ENCODE data around the gene TSTD2. TPM values are rescaled to one million over a fixed set of nuclear protein-coding genes. Genes with fewer than 3 reads are reported as not detected.
A peak's percentile ranks its signal among the peaks of the same experiment; 100 is the strongest.
"Not testable (repeated sequence)": the region's sequence is repeated elsewhere in the genome, so short reads cannot be mapped to it uniquely, and the experiment has no call there.

Gene TSTD2
- total RNA-seq, 1 experiment from 2014 or later = 42.7 TPM

- H3K4me3 ChIP-seq; DNase-seq; H3K9me3 ChIP-seq (replicated peaks); H3K36me3 ChIP-seq; H3K27ac ChIP-seq; H3K27me3 ChIP-seq; H3K4me1 ChIP-seq: not testable (repeated sequence)
Observed at GRCh38 chr9:97584778-97585177, 48.4 kb downstream of the TSTD2 start.

- not testable (repeated sequence) for H3K9me3 ChIP-seq (replicated peaks); H3K36me3 ChIP-seq; H3K27ac ChIP-seq; DNase-seq; H3K27me3 ChIP-seq; H3K4me3 ChIP-seq; H3K4me1 ChIP-seq
Observed at GRCh38 chr9:97581590-97581989, 51.6 kb downstream of the TSTD2 start.

GRCh38 chr9:97579914-97580313 lies 53.3 kb downstream of the TSTD2 start:
- DNase-seq = no peak
- no peaks in the 10 kb centered on the region for H3K9me3 ChIP-seq (replicated peaks)

GRCh38 chr9:97578846-97579245 lies 54.3 kb downstream of the TSTD2 start:
- H3K9me3 ChIP-seq (replicated peaks) = no peaks in the 10 kb centered on the region
- no peak overlapping the region for H3K4me3 ChIP-seq
- no peaks in the 10 kb centered on the region for H3K36me3 ChIP-seq
- no peaks in the 10 kb centered on the region for H3K27me3 ChIP-seq
- H3K4me1 ChIP-seq = no peaks in the 10 kb centered on the region
- H3K27ac ChIP-seq = no peak overlapping the region
- DNase-seq = no peak

More at GRCh38 chr9:97579914-97580313, 53.3 kb downstream of the TSTD2 start:
- no peaks in the 10 kb centered on the region for H3K27me3 ChIP-seq
- H3K4me1 ChIP-seq = no peaks in the 10 kb centered on the region
- H3K4me3 ChIP-seq = no peak overlapping the region
- H3K27ac ChIP-seq = no peak overlapping the region
- H3K36me3 ChIP-seq = no peaks in the 10 kb centered on the region

GRCh38 chr9:97577051-97577450 lies 56.1 kb downstream of the TSTD2 start:
- H3K4me1 ChIP-seq = no peaks in the 10 kb centered on the region
- H3K9me3 ChIP-seq (replicated peaks) = no peaks in the 10 kb centered on the region
- H3K36me3 ChIP-seq = no peaks in the 10 kb centered on the region
- H3K4me3 ChIP-seq = no peak overlapping the region
- H3K27me3 ChIP-seq = no peaks in the 10 kb centered on the region
- no peak for DNase-seq
- no peak overlapping the region for H3K27ac ChIP-seq

GRCh38 chr9:97575673-97576200 lies 57.4 kb downstream of the TSTD2 start:
- DNase-seq = no peak
- no peaks in the 10 kb centered on the region for H3K9me3 ChIP-seq (replicated peaks)
- no peaks in the 10 kb centered on the region for H3K4me1 ChIP-seq
- H3K4me3 ChIP-seq = no peak overlapping the region
- no peaks in the 10 kb centered on the region for H3K36me3 ChIP-seq
- no peak overlapping the region for H3K27ac ChIP-seq
- H3K27me3 ChIP-seq = no peaks in the 10 kb centered on the region

GRCh38 chr9:97574921-97575672 lies 58.1 kb downstream of the TSTD2 start:
- not testable (repeated sequence) for H3K36me3 ChIP-seq; H3K27ac ChIP-seq; H3K9me3 ChIP-seq (replicated peaks); H3K4me1 ChIP-seq; DNase-seq; H3K4me3 ChIP-seq; H3K27me3 ChIP-seq

- not testable (repeated sequence) for DNase-seq; H3K27me3 ChIP-seq; H3K4me1 ChIP-seq; H3K36me3 ChIP-seq; H3K4me3 ChIP-seq; H3K9me3 ChIP-seq (replicated peaks); H3K27ac ChIP-seq
Observed at GRCh38 chr9:97574101-97574571, 59.0 kb downstream of the TSTD2 start.

- no peaks in the 10 kb centered on the region for H3K9me3 ChIP-seq (replicated peaks)
- no peaks in the 10 kb centered on the region for H3K4me1 ChIP-seq
- no peak overlapping the region for H3K27ac ChIP-seq
Observed at GRCh38 chr9:97573482-97574073, 59.6 kb downstream of the TSTD2 start.

GRCh38 chr9:97572892-97573365 lies 60.2 kb downstream of the TSTD2 start:
- H3K4me3 ChIP-seq = no peak overlapping the region
- no peaks in the 10 kb centered on the region for H3K4me1 ChIP-seq
- H3K27me3 ChIP-seq = no peaks in the 10 kb centered on the region
- H3K36me3 ChIP-seq = no peaks in the 10 kb centered on the region
- no peak for DNase-seq
- no peak overlapping the region for H3K27ac ChIP-seq
- H3K9me3 ChIP-seq (replicated peaks) = no peaks in the 10 kb centered on the region

More at GRCh38 chr9:97573482-97574073, 59.6 kb downstream of the TSTD2 start:
- H3K27me3 ChIP-seq = no peaks in the 10 kb centered on the region
- H3K4me3 ChIP-seq = no peak overlapping the region
- no peaks in the 10 kb centered on the region for H3K36me3 ChIP-seq
- no peak for DNase-seq

GRCh38 chr9:97572196-97572891 lies 60.8 kb downstream of the TSTD2 start:
- Histone ChIP-seq H3K36me3 (no peaks in the 10 kb centered on the region), H3K27ac (no peak overlapping the region), H3K27me3 (no peaks in the 10 kb centered on the region), H3K4me3 (no peak overlapping the region), H3K9me3 (replicated peaks) (no peaks in the 10 kb centered on the region), H3K4me1 (no peaks in the 10 kb centered on the region)
- DNase-seq = no peak

- no peak overlapping the region for H3K4me3 ChIP-seq
- H3K27me3 ChIP-seq = no peaks in the 10 kb centered on the region
- no peaks in the 10 kb centered on the region for H3K4me1 ChIP-seq
- no peaks in the 10 kb centered on the region for H3K9me3 ChIP-seq (replicated peaks)
- H3K36me3 ChIP-seq = no peaks in the 10 kb centered on the region
- no peak overlapping the region for H3K27ac ChIP-seq
- DNase-seq = peak in 1 of 2 experiments; percentile 22
Observed at GRCh38 chr9:97571664-97572063, 61.5 kb downstream of the TSTD2 start.

GRCh38 chr9:97570899-97571298 lies 62.3 kb downstream of the TSTD2 start:
- Histone ChIP-seq H3K4me1 (no peaks in the 10 kb centered on the region), H3K27ac (no peak overlapping the region)

GRCh38 chr9:97568461-97569275 lies 64.5 kb downstream of the TSTD2 start:
- no peak overlapping the region for H3K27ac ChIP-seq
- DNase-seq = no peak
- H3K27me3 ChIP-seq = no peaks in the 10 kb centered on the region
- no peaks in the 10 kb centered on the region for H3K9me3 ChIP-seq (replicated peaks)
- peaks cover 6% of the 10 kb centered on the region; the same call in 1 of the 2 replicates for H3K4me1 ChIP-seq
- H3K36me3 ChIP-seq = no peaks in the 10 kb centered on the region
- H3K4me3 ChIP-seq = no peak overlapping the region

More at GRCh38 chr9:97570899-97571298, 62.3 kb downstream of the TSTD2 start:
- Histone ChIP-seq H3K4me3 (no peak overlapping the region), H3K36me3 (no peaks in the 10 kb centered on the region), H3K27me3 (no peaks in the 10 kb centered on the region), H3K9me3 (replicated peaks) (no peaks in the 10 kb centered on the region)
- DNase-seq = peak; percentile 31
